HuH-7.5 (cell line): ENCODE results near the gene SIGLEC1.

Experiments
- DNase-seq: peaks from one replicate; pipeline ENCODE4 v3.0.0; 2011; ENCODE audit warnings: low spot score

SIGLEC1 gene

GRCh38 chr20:3727401-3728021 lies 15.1 kb upstream of the SIGLEC1 start:
- DNase-seq = no peak

DNA sequence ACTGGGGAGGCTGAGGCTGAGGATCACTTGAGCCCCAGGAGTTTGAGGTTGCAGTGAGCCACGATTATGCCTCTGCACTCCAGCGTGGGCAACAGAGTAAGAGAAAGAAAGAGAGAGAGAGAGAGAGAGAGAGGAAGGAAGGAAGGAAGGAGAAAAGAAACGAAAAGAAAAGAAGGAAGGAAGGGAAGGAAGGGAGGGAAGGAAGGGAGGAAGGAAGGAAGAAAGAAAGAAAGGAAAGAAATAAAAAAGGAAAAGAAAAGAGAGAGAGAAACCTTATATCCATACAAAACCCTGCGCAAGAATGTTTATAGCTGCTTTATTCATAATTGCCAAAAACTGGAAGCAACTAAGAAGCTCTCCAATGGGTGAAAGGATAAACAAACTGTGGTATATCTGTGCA lies 12.0 kb upstream of the SIGLEC1 start:
- DNase-seq = no peak

DNA sequence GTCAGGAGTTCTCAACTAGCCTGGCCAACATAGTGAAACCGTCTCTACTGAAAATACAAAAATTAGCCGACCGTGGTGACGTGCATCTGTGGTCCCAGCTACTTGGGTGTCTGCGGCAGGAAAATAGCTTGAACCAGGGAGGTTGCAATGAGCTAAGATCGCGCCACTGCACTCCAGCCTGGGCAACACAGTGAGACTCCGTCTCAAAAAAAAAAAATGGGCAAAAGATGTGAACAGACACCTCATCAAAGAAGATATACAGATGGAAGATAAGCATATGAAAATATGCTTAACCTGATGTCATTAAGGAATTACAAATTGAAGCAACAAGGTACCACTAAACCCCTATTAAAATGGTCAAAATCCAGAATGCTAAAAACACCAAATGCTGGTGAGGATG lies 10.9 kb upstream of the SIGLEC1 start:
- no peak for DNase-seq

DNA sequence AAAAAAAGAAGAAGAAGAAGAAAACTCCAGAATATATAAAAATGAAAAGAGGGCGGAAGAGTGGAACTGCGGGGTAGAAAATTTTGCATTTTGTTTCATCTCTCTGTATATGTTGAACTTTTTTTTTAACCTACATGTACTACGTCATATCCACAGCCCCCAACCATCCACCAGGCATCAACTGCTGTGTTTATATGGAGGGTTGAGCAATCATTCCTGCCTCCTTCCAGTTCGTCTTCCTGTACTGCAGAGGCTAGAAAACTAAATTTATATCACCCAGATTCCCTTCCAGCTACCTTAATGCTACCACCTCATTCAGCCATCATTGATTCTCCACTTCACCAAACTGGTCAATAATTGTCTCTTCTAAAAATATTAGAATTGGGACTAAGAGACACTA lies 9.5 kb upstream of the SIGLEC1 start:
- DNase-seq = no peak

- DNase-seq = no peak
Observed at GRCh38 chr20:3720626-3721025, 8.2 kb upstream of the SIGLEC1 start.

DNA sequence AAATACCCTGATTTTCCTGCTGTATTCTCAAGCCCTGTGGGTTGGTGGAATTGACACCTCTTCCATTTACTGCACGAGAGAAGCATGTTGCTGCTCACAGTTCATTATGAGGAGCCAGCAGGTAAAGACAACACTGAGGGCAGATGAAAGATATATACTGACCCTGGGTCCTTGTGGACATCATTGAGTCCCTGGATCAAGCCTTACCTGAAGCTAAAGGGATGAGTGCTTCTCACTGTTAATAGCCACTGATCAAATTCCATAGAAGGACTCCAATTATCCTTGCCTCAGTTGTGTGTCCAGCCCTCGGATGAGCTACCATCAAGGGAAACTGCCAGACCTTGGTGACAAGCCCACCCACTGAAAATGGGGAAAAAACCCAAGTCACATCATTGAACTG lies 7.7 kb upstream of the SIGLEC1 start:
- no peak for DNase-seq

DNA sequence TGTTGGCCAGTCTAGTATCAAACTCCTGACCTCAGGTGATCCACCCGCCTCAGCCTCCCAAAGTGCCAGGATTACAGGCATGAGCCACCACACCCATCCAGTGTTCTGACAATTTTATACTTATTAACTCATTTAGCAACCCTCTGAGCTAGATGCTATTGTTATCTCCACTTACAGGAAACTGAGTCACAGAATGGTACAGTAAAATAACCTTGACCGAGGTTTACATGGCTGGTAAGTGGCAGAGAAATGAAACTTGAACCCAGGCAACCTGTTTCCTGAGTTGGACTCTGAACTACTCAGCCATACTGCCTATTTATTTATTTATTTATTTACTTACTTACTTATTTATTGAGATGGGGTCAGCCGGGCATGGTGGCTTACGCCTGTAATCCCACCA lies 6.6 kb upstream of the SIGLEC1 start:
- no peak for DNase-seq

- DNase-seq = peak; percentile 79
Observed at GRCh38 chr20:3716195-3716834, 3.9 kb upstream of the SIGLEC1 start.

- no peak for DNase-seq
Observed at GRCh38 chr20:3714092-3714491, 1.7 kb upstream of the SIGLEC1 start.

GRCh38 chr20:3711484-3711941 lies 887 bp downstream of the SIGLEC1 start:
- DNase-seq = no peak

GRCh38 chr20:3710703-3711483 lies 1.5 kb downstream of the SIGLEC1 start:
- DNase-seq = peak; percentile 92

GRCh38 chr20:3710011-3710466 lies 2.4 kb downstream of the SIGLEC1 start:
- no peak for DNase-seq

- no peak for DNase-seq
Observed at GRCh38 chr20:3707508-3707899, 4.9 kb downstream of the SIGLEC1 start.

DNA sequence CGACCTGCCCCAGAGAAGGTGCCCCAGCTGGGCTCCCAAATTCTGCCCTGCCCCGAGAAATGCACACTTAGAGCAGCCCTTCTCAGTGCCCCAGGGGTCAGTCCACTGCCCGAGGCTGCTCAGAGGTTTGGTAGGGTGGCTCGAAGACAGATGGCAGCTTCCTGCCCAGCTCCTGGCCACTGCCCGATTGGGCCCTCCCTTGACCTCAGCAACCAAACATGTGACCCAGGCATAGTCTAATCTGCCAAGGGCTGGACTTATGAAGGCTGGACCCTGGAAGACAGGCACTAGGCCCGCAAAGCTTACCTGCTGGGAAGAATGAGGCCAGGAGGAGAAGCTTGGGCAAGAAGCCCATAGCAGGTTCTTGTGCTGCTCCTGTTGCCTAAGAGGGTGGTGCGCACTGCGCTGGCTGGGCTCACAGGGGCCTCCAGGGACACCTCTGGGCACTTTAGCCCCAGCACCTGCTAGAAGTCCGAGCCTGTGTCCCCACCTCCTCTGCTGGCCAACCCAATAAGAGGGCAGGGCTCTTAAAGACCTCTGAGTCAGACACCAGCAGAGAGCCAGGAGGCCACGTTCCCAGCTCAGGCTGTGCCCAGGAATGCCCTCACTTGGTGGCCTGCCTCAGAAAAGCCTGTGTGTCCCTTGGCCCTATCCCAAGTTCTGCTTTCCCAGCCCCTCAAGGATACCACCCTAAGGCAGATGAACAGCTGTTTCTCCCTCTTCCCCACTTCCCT lies 5.5 kb downstream of the SIGLEC1 start:
- DNase-seq = no peak

DNA sequence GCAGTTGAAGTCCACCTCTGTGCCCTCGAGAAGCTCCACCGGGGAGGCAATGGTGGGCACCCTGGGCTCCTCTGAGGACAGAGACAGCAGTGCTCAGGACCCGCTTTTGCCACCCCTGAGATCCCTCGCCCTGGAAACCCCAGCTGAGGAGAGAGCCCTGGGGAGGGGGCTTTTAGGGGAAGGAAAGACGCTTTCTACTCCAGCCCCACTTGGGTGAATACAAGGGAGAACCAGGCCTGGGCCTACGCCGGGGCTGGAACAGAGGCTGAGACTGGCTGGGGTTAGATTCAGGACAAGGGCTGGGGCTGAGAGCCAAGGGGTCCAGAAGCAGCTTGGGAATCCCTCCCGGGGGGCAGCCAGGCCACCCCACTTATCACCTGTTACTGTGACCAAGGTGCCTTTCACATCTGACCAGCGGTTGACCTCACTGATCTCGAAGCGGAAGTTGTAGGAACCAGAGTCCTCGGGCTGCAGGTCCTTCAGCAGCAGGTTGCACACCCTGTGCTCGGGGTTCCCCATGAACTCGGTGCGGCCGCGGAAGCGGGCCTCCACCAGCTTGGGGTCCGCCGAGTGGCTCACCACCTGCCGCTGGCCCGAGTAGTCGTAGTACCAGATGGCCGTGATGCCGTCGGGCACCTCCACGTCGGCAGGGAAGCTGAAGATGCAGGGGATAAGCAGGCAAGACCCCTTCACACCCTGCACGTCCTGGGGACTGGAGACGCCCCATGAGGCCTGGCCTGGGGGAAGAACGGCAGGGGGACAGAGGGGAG lies 6.2 kb downstream of the SIGLEC1 start:
- no peak for DNase-seq

GRCh38 chr20:3705491-3705969 lies 6.9 kb downstream of the SIGLEC1 start:
- DNase-seq = no peak

- no peak for DNase-seq
Observed at GRCh38 chr20:3704087-3704486, 8.3 kb downstream of the SIGLEC1 start.

GRCh38 chr20:3702611-3703391 lies 9.6 kb downstream of the SIGLEC1 start:
- DNase-seq = no peak

- no peak for DNase-seq
Observed at GRCh38 chr20:3701061-3701998, 11.1 kb downstream of the SIGLEC1 start.

GRCh38 chr20:3699037-3699436 lies 13.4 kb downstream of the SIGLEC1 start:
- no peak for DNase-seq
